ENCODE data around the gene HHAT.

DNA sequence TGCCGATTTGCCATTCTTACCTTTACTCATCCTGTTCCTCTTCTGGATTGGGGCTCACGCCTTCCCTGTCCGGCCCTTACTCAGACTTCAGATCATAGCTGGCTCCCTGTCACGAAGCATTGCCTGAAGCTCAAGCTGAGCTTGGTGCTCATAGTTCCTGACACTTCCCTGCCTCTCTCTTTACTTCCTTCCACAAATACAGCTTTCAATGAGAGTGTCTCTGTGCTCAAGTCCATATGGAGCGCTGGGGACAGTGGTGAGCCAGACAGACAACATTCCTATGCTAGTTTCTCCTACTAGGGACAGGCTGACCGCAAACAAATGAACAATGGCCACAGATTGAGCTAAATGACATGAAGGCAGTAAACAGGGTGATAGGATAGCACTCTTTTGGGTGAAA is 38.1 kb downstream of the HHAT start:
- TF ChIP-seq, protein P1, sequence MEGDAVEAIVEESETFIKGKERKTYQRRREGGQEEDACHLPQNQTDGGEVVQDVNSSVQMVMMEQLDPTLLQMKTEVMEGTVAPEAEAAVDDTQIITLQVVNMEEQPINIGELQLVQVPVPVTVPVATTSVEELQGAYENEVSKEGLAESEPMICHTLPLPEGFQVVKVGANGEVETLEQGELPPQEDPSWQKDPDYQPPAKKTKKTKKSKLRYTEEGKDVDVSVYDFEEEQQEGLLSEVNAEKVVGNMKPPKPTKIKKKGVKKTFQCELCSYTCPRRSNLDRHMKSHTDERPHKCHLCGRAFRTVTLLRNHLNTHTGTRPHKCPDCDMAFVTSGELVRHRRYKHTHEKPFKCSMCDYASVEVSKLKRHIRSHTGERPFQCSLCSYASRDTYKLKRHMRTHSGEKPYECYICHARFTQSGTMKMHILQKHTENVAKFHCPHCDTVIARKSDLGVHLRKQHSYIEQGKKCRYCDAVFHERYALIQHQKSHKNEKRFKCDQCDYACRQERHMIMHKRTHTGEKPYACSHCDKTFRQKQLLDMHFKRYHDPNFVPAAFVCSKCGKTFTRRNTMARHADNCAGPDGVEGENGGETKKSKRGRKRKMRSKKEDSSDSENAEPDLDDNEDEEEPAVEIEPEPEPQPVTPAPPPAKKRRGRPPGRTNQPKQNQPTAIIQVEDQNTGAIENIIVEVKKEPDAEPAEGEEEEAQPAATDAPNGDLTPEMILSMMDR (IDR thresholded peaks at IDR 0.05; ENCODE audit: low read depth, low read length) = no peak
- TF ChIP-seq MYC (IDR thresholded peaks at IDR 0.05; ENCODE audit: low read depth, low read length) (no peak), POLR2A (IDR thresholded peaks at IDR 0.05; ENCODE audit: extremely low read depth, insufficient read length) (no peak)
- TF ChIP-seq, protein P2, sequence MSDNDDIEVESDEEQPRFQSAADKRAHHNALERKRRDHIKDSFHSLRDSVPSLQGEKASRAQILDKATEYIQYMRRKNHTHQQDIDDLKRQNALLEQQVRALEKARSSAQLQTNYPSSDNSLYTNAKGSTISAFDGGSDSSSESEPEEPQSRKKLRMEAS (IDR thresholded peaks at IDR 0.05; ENCODE audit: low read depth, low read length) = no peak
